Neural cell (in vitro differentiated cells): Measurements from ENCODE around the gene HIP1. TPM values are rescaled to one million over a fixed set of nuclear protein-coding genes. Genes with fewer than 3 reads are reported as not detected.
"Not testable (repeated sequence)": the region's sequence is repeated elsewhere in the genome, so short reads cannot be mapped to it uniquely, and the experiment has no call there.

Experiments
- H2AFZ ChIP-seq: fragments of 200-600, 300-800 bp; sonication (generic), shearing (Covaris generic); 2 replicates; pipeline ENCODE4 v1.6.0; 2014; ENCODE audit warnings: low read depth, mild to moderate bottlenecking, antibody characterized with exemption, low read length, moderate library complexity
- H3F3A ChIP-seq: fragments of 200-600 bp; shearing (Covaris generic); 2 replicates; pipeline ENCODE4 v1.6.1; 2016; ENCODE audit warnings: mild to moderate bottlenecking, moderate library complexity, mixed read lengths, antibody characterized with exemption, low read length; ENCODE audit not compliant: insufficient read depth, poor library complexity, severe bottlenecking
- H3K27ac ChIP-seq: fragments of 200-600, 300-800 bp; sonication (generic), shearing (Covaris generic); 2 replicates; pipeline ENCODE4 v1.5.1; 2014; ENCODE audit warnings: mild to moderate bottlenecking, low read length, moderate library complexity
- H3K27me3 ChIP-seq: fragments of 300-800, 200-600 bp; sonication (generic), shearing (Covaris generic); 2 replicates; pipeline ENCODE4 v1.6.0; 2014; ENCODE audit warnings: mild to moderate bottlenecking, low read depth, low read length, moderate library complexity; ENCODE audit not compliant: insufficient read depth
- H3K36me3 ChIP-seq: fragments of 300-800, 200-600 bp; sonication (generic), shearing (Covaris generic); 2 replicates; pipeline ENCODE4 v1.5.1; 2014; ENCODE audit warnings: mild to moderate bottlenecking, antibody characterized with exemption, low read length, moderate library complexity; ENCODE audit not compliant: insufficient read depth
- H3K4me2 ChIP-seq: fragments of 300-800, 200-600 bp; sonication (generic), shearing (Covaris generic); 2 replicates; pipeline ENCODE4 v1.6.0; 2014; ENCODE audit warnings: mild to moderate bottlenecking, low read length
- H3K4me3 ChIP-seq: fragments of 300-800, 200-600 bp; sonication (generic), shearing (Covaris generic); 2 replicates; pipeline ENCODE4 v1.5.1; 2014; ENCODE audit warnings: mild to moderate bottlenecking, low read length, moderate library complexity
- H3K79me2 ChIP-seq: fragments of 200-600 bp; shearing (Covaris generic); replicated peaks from 2 replicates; pipeline ENCODE4 v1.6.0; 2014; ENCODE audit warnings: mild to moderate bottlenecking, low read length, moderate library complexity; ENCODE audit not compliant: insufficient read depth
- H3K9ac ChIP-seq: fragments of 300-800, 200-600 bp; sonication (generic), shearing (Covaris generic); 2 replicates; pipeline ENCODE4 v1.6.1; 2016; ENCODE audit warnings: mild to moderate bottlenecking, low read length, mixed read lengths
- H3K9me2 ChIP-seq: fragments of 200-600 bp; shearing (Covaris generic); 2 replicates; pipeline ENCODE4 v1.6.1; 2016; ENCODE audit warnings: mild to moderate bottlenecking, low read length, mixed read lengths; ENCODE audit not compliant: insufficient read depth
- H3K9me3 ChIP-seq: fragments of 200-600, 300-800 bp; sonication (generic), shearing (Covaris generic); 2 replicates; pipeline ENCODE4 v1.6.1; 2016; ENCODE audit warnings: mild to moderate bottlenecking, mixed run types, low read length, moderate library complexity, mixed read lengths
- H4K20me1 ChIP-seq: fragments of 200-600 bp; shearing (Covaris generic); 2 replicates; pipeline ENCODE4 v1.6.1; 2016; ENCODE audit warnings: mild to moderate bottlenecking, mixed run types; ENCODE audit not compliant: insufficient read depth
- CTCF ChIP-seq: fragments of 450-650 bp; IDR thresholded peaks from 2 replicates; pipeline ENCODE4 v1.5.1; 2014; ENCODE audit warnings: antibody characterized with exemption, mild to moderate bottlenecking, moderate library complexity; ENCODE audit not compliant: poor library complexity, severe bottlenecking
- EP300 ChIP-seq: fragments of 450-650 bp; conservative IDR thresholded peaks from 2 replicates; pipeline ENCODE4 v1.6.1; 2014; ENCODE audit warnings: antibody characterized with exemption, mild to moderate bottlenecking, moderate library complexity; ENCODE audit not compliant: poor library complexity, severe bottlenecking
- EZH2 ChIP-seq: fragments of 200-600, 300-800 bp; shearing (Covaris generic), sonication (generic); IDR thresholded peaks from 2 replicates; pipeline ENCODE4 v1.6.1; 2014; ENCODE audit warnings: antibody characterized with exemption, low read length, borderline replicate concordance, mild to moderate bottlenecking; ENCODE audit not compliant: insufficient read depth, poor library complexity, severe bottlenecking
- MXI1 ChIP-seq: fragments of 450-650 bp; conservative IDR thresholded peaks from 2 replicates; pipeline ENCODE4 v1.6.1; 2014; ENCODE audit warnings: antibody characterized with exemption, mild to moderate bottlenecking; ENCODE audit not compliant: poor library complexity, severe bottlenecking
- POLR2AphosphoS5 ChIP-seq: IDR thresholded peaks from 2 replicates; pipeline ENCODE4 v1.6.1; 2012
- RAD21 ChIP-seq: fragments of 450-650 bp; conservative IDR thresholded peaks from 2 replicates; pipeline ENCODE4 v1.6.1; 2014; ENCODE audit warnings: antibody characterized with exemption, mild to moderate bottlenecking, moderate library complexity
- REST ChIP-seq: IDR thresholded peaks from 2 replicates; pipeline ENCODE4 v1.6.1; 2012; ENCODE audit warnings: borderline replicate concordance
- SMC3 ChIP-seq: fragments of 450-650 bp; conservative IDR thresholded peaks from 2 replicates; pipeline ENCODE4 v1.6.1; 2014; ENCODE audit warnings: antibody characterized with exemption, mild to moderate bottlenecking, moderate library complexity; ENCODE audit not compliant: poor library complexity
- TAF1 ChIP-seq: IDR thresholded peaks from 2 replicates; pipeline ENCODE4 v1.6.1; 2012; ENCODE audit warnings: low read depth
- polyA plus RNA-seq: library from polyadenylated mRNA; depleted of rRNA; stranded (reverse); fragments of >200 nt; gene quantifications from 2 replicates; pipeline ENCODE4 v1.2.3, GENCODE V29; 2014

The HIP1 gene
- polyA plus RNA-seq, 1 donor from 2014 or later: 12.9 TPM

GRCh38 chr7:75729851-75730274, 8.9 kb downstream of the HIP1 start:
- no peak overlapping the region for H3K4me2 ChIP-seq
- no peak overlapping the region for H3K27ac ChIP-seq
- H3K9me2 ChIP-seq: no peaks in the 10 kb centered on the region
- H3K4me3 ChIP-seq: no peak overlapping the region
- no peak overlapping the region for H3K9ac ChIP-seq
- no peaks in the 10 kb centered on the region for H3K79me2 ChIP-seq
- TF ChIP-seq EP300 (no peak), REST (no peak), POLR2AphosphoS5 (no peak), CTCF (no peak), TAF1 (no peak), RAD21 (no peak), MXI1 (no peak), SMC3 (no peak), EZH2 (no peak)
- no peaks in the 10 kb centered on the region for H3K36me3 ChIP-seq
- H3F3A ChIP-seq: no peaks in the 10 kb centered on the region
- no peak overlapping the region for H2AFZ ChIP-seq
- H3K9me3 ChIP-seq: no peaks in the 10 kb centered on the region
- H3K27me3 ChIP-seq: no peaks in the 10 kb centered on the region
- no peaks in the 10 kb centered on the region for H4K20me1 ChIP-seq

- TF ChIP-seq RAD21: no peak
- TF ChIP-seq POLR2AphosphoS5: no peak
- no peak for TF ChIP-seq SMC3
- no peak for TF ChIP-seq MXI1
- TF ChIP-seq REST: no peak
- no peak for TF ChIP-seq CTCF
- TF ChIP-seq EZH2: no peak
- no peak for TF ChIP-seq TAF1
- TF ChIP-seq EP300: no peak
- Histone ChIP-seq H3K79me2 (no peaks in the 10 kb centered on the region), H3K27me3 (no peaks in the 10 kb centered on the region), H4K20me1 (no peaks in the 10 kb centered on the region), H3K9ac (no peak overlapping the region), H3K36me3 (no peaks in the 10 kb centered on the region), H3F3A (no peaks in the 10 kb centered on the region), H2AFZ (no peak overlapping the region), H3K9me2 (no peaks in the 10 kb centered on the region), H3K4me2 (no peak overlapping the region), H3K27ac (no peak overlapping the region), H3K9me3 (no peaks in the 10 kb centered on the region), H3K4me3 (no peak overlapping the region)
Measured at GRCh38 chr7:75727881-75728593, 10.7 kb downstream of the HIP1 start.

GRCh38 chr7:75727351-75727750, 11.4 kb downstream of the HIP1 start:
- H3K4me3 ChIP-seq, H3K27me3 ChIP-seq, H3K79me2 ChIP-seq, H3K9me2 ChIP-seq, H3K9me3 ChIP-seq, H3K9ac ChIP-seq, H3F3A ChIP-seq, H3K36me3 ChIP-seq, H3K27ac ChIP-seq, H4K20me1 ChIP-seq, H3K4me2 ChIP-seq, H2AFZ ChIP-seq: not testable (repeated sequence)
